HG03354 (cell line): ENCODE data around the gene SCN7A.

ENCODE experiments used
- ATAC-seq: cut with Tn5 transposase; IDR thresholded peaks from one replicate; pipeline ENCODE4 v1.9.1; 2021; ENCODE audit warnings: mild to moderate bottlenecking; ENCODE audit not compliant: unreplicated experiment, poor library complexity, severe bottlenecking

The SCN7A gene

DNA sequence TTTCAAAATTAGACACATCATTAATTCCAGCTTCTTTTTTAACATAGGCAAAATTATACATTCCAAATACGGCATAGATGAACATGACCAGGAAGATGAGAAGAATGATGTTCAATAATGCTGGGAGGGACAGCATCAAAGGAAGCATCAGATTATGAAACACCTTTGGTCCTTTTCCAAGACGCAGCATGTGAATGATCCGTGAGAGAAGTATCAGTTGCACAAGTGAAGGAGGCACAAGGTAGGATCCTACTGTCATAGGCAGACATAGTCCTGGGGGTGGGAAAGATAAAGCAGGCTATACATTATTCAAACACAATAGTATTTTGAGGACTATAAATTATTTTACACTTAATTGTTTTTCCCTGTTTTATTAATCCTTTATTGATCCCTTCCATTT is 87.7 kb downstream of the SCN7A start:
- no peak for ATAC-seq

DNA sequence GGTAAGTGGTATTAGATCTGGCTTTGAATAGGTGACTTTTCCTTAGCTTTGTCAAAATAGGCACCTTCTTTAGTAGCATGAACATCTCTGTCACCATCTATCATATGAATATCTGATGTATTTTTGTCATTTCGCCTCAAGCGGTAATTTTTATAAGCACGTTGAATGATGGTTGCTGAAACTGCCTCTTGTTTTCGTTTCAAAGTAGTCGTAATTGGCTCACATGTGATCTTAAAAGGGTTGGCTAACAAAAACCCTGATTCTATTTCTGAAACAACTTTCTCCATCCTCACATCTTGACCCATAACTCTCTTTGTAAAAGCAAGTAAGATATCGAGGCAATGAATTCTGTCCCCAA is 88.5 kb downstream of the SCN7A start:
- no peak for ATAC-seq

DNA sequence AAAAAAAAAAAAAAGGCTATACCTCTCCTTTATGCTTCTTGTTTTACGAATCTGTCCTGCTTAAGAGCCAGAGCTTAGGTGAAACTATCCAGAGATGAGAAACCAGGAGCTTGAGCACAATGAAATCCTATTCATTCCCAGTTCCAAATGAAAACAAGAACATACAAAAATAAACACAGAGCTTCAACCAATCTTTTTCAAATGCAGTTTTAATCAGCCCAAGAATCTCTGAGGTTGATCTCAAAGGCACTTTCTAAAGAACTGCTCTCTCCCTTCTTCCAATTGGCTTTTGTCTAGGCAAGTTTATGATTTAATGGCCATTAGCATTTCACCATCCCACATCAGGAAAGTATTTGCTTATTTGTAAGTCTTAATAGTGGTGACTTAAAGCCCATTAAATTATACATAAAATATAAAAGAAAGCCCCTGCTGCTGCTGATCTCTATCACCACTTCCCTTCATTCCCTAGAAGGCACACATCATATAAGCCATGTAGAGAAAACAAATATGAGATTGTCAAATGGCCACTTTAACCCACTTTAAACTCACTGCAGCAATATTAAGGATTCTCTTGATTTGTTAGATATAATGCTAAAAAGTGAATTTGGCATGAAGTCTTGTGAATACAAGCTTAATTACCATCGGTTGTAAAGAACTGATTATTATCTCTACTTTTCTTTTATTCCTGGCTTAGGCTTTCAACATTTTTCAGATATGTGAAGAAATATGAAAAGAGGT is 89.0 kb downstream of the SCN7A start:
- ATAC-seq = no peak

DNA sequence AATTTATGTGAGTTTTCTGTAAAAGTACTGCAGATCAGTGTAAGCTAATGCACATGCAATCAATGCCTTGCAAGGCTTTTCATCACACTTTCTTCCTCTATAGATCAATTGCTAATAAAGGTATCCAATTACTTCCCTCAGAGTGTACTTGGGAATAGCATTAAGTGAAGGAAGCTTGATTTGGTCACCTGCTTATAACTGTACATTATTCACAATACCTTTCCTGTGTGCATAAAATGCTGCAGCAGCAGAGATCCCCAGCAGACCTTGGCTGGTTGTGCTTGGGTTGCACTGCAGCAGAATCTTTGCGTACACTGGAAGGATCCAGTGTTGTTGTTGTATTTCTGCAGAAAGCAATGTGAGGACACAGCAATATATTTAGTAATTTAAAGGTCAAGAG is 99.8 kb downstream of the SCN7A start:
- ATAC-seq = no peak

DNA sequence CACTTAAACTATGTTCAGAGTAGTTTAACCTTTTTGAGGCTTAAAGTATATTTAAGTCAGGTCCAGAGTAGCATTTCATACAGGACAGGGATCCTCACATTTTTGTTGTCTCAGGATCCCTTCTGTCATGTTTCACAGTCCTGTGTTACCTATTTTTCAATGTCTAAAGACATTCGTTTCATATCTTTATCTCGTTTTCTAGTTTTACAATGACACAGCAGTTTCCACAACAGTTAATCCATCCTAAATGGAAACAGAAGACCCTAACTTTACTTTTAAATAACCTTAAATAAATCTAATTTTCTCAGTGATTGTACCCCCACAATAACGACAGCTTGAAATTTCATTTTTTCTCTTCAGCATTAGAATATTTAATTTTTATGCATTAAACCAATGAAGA is 101.0 kb downstream of the SCN7A start:
- no peak for ATAC-seq

DNA sequence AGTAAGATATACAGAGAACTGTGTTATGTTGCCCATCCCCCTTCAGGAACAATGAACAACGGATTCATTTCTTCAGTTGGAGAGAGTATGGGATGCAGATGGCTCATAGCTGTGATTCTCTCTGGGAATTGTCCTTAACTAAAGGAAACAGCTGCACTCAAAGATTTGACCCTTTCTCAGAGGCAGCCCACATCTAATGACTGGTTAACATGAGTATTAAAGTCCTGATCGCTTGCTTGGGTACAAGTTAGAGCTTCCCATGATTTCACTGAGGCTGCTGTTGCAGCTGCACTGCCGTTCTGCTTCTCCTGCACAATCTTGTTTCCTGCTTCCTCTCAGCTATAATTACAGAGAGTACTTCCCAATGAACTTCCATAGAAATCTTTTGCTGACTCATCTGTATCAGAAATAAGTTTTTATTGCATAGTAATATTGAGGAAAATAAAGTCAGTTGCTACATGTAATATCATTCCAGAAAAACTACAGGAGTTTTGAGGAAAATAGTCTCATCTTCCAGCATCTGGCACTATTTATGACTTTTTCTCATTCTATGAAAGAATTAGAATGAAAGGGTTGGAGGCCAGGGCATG is 105.5 kb downstream of the SCN7A start:
- ATAC-seq = no peak

DNA sequence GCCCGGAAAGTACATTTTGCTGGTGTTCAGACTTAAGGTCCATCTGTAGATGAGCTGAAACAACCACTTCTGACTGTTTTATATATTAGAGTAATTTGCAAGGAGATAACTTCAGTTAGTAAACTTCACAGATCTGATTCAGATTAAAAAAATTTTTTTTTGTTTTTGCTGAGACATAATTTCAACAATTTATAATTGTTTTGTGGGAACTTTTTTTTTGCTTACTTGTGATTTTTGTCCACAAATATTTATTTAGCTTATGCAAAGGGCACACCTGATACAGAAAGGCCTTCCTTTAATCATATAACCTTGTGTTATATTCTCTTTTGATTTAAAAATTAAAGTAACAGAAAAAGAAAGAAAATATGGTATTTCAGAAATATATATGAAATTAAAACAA is 108.7 kb downstream of the SCN7A start:
- no peak for ATAC-seq

DNA sequence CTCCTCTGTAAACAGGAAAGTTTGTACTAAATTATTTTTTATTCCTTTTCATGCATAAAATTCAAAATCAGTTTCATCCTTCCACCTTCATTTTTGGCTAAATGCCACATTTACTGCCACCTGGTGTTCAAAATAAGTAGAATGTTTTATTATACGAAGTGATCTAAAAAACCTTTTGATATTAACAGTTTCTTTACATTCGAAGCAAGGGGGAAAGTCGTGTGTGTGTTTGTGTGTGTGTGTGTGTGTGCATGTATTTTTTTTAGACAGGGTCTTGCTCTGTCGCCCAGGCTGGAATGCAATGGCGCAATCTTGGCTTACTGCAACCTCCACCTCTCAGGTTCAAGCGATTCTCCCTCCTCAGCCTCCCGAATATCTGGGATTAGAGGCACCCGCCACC is 109.3 kb downstream of the SCN7A start:
- ATAC-seq = peak; percentile 50

DNA sequence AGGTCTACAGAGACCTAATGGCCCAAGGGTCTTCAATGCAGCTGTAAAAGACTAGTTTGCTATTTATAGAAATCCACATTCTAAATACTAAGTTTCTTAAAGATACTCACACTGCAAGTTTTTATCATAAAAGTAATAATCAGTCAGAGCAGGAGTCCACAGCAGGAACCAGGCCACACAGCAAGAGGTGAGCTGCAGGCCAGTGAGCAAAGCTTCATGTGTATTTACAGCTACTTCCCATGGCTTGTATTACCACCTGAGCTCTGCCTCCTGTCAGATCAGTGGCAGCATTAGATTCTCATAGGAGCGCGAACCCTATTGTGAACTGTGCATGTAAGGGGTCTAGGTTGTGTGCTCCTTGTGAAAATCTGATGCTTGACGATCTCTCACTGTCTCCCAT is 111.6 kb downstream of the SCN7A start:
- no peak for ATAC-seq

DNA sequence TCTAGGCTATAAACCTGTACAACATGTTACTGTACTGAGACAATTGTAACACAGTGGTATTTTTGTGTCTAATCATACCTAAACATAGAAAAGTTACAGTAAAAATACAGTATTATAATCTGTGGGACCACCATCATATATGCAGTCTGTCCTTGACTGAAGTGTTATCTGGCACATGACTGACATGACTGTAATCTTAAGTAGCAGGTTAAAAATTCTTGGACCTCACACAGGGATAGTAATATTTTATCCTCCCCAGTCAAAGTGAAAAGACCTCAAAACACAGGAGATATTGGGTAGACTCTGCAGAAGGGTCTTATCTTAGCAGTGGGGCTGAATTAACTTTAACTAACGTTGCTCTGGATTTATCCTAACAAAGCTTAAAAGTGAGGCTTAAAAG is 113.4 kb downstream of the SCN7A start:
- ATAC-seq = no peak

DNA sequence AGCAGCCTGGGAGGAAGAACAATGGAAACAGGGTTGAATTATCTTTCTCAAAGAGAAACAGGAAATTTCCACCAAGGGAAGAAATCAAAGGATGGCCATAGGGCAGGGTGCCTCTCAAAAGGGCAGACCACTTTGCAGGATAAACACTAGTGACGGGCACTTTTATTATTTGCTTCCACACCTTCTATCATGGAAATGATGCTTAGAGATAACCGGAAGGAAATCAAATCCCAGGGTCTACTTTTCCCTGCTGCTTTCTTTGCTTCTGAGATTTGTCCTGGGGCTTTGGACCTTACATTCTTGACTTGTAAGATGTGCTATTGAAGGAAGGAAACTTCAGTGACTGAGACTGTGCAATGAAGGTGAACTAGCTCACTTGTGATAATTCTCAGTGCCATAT is 117.2 kb downstream of the SCN7A start:
- ATAC-seq = no peak

DNA sequence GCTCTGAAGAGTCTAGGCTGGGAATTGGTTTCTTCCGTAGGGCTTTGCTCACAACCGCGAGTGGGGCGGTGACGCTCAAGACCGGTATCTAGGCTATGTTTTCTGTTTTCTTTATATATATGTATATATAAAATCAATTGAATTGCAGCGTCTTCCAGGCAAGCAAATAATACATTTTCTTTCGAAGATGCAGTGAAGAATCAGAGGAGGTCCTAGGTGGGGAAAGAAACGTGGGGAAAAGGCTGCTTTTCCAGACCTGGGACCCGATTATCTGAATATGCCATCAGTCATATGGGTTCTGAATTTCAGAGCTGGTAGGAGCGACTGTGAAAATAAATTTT is 117.6 kb downstream of the SCN7A start:
- ATAC-seq = peak; percentile 1

DNA sequence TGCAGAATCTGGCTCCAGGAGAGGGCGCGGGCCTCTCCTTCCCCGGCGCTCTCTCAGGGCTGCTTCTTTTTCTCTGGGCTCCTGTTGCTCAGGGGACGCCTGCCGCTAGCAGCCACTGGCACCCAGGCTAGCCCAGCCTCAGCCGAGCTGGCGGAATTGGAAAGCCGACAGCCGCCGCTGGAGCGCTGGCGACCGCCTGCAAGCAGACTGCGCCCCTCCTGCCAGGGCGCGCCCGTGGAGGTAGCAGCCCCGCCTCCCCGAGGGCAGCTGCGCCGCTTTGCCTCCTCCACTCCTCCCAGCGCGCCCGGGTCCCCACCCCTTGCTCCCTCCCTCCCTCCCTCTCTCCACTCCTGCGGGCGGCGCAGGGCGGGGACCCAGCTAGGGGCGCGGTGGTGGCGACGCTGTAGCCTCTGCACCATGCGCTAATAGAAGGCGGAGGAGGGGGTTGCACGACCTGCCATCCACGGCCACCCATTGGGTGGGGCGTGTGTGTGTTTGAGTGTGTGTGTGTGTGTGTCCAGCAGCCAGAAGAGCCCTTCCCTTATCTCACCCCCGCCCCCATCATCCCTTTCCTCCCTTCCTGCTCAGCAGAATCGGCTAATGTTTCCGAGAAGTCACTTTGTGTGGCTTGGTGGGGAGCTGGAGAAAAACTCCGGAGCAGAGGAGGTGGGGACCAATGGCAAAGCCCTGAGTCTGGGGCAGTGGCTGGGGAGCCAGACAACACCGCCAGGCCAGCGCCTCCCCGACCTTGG is 118.1 kb downstream of the SCN7A start, which contains the start of gene SCN9A:
Gene SCN9A, minus strand, starts transcription at position 209 of the 752 bp plus-strand sequence. CDS start 64,188 bp downstream, outside the sequence.
- ATAC-seq = peak; percentile 79

DNA sequence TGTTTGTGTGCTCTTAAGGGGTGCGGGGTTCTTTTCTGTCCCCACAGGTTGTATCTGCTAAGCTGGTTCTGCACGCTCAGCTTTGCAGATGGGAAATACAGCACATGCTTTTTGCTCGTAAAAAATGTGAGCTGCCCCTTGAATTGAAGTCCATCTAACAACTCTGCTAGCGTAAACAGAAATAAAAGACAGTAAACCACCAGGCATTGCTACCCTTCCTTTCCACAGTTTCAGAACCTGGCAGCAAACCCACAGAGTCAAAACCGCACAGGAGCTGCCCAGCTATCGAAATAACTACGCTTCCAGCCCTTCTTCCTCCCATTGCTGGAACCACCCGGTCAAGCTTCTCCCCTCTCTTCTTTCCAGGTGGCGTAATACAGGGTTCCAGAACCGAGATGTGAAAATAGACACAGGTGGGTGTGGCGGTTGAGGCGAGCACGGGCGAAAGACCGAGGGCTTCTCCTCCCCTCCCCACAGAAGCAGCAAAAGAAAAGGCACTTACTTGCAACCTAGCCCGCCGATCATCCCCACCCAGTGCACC is 118.8 kb downstream of the SCN7A start:
- no peak for ATAC-seq

DNA sequence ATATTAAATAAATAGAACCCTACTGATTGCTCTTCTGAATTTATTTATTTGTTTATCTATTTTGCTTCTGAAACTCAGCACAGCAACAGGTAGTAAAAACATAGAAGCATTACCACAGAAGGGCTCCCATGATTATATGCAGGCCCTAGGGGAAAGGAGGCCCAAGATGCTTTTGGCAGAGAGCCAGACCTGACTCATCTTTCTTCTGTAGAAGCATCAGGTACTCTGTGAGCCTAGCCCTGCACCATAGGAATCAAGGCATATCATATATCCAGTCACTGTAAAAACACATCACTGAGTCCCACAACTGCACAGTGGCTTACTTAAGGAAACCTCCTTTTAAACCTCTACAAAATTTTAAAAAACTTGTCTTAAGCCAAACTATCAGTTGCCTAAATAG is 120.1 kb downstream of the SCN7A start:
- ATAC-seq = no peak

DNA sequence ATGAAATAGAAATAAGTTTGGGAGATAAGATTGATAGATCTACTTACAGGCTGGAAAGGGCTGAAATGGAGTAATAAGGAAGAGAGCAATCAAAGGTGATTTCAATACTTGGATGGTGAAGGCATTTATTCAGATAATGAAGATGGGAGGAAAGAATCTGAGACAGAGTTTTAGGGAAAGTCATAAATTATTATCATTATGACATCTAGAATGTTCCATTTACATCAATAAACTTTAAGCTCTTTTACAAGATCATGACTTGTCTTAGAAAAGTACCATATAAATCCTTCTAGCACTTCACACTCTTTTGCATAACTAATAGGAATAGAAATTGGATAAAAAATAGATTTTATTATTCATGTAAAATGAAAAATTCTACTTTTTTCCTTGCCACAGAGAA is 120.5 kb downstream of the SCN7A start:
- no peak for ATAC-seq

DNA sequence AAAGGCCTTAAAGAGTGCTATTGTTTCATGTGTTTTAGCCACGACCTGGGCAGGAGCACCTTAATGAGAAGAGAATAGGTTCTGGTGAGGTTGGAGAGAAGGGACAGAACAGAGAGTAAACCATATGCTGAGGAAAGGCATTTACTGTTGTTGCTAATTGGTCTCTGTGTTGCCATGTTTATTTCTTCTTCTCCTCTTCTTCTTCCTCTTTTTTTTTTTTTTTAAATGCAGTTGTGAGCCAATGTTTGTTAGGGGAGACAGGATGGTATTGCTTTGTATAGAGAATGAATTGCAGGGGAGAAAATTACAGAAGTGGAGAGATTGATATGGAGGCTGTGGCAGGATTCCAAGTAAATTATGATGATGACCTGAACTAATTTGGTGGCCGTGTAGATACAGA is 120.9 kb downstream of the SCN7A start:
- ATAC-seq = no peak

DNA sequence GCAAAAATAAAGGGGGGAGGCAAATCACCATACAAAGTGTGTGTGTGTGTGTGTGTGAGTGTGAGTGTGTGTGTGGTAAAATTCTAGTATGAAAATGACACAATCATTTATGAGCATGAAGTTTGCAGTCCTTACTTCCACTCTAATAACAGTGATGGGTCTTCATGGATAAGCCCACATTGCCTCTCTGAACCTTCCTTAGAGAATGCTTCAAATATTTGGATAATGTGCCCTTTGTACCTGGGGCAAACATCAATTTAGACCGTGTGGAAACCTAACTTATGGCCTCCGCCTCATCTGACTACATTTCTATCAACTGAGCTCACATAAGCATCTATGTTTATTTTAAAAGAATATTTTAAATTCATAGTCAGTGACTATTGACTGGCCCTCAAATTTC is 122.0 kb downstream of the SCN7A start:
- ATAC-seq = no peak

DNA sequence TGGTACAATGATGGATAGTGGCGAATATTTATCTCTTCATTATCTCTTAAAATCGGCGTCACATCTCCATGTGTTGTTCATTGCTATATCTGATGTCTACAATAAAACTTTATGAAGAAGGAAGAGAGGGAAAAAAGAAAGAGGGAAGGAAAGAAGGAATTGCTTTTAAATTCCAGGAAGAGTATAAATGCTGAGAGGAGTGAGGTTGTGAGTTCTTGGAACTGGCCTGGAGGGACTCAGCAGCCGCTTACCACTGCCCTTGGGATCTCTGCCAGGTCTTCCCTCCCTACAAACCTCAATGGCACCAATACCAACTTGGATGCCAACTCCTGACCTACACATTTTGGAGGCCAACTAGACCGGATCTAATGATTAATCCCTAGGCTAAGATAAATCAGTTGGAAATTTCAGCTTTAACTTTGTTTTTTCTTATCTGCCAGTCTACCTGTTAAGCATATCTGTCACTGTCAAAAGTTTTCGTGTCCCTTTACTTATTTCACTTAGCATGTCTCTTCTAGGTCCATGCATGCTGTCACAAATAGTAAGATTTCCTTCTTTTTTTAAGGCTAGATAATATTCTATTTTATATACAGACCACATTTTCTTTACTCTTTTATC is 128.1 kb downstream of the SCN7A start:
- ATAC-seq = no peak

DNA sequence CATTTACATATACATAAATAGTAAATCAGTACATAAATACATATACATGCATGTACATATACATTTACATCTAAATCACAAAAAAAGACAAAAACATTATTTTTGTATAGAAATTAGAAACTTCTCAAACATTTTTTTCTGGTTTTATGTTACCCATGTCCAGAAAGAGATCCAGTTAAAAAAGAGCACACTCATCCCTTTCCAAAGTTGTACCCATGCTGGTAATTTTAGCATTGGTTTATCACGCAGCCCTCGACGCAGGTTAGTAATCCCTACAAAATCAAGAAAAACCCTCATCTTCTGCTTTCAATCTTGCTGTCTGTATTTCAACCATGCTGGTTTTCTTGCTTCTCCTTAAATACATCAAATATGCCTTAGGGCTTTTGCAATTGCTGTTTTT is 128.8 kb downstream of the SCN7A start:
- ATAC-seq = no peak
